HEK293 (cell line): ENCODE results near the gene SLC4A11.

ENCODE experiments used
- HOXC10 ChIP-seq: sonication (generic); formaldehyde crosslinking; IDR thresholded peaks from 2 replicates; pipeline ENCODE4 v1.8.1; 2023; ENCODE audit warnings: mild to moderate bottlenecking, missing genetic modification reagents
- IKZF3 ChIP-seq: fragments of 450-650 bp; IDR thresholded peaks from 2 replicates; pipeline ENCODE4 v1.5.0; 2018; ENCODE audit warnings: missing biosample characterization, mild to moderate bottlenecking, missing genetic modification characterization, moderate library complexity
- OVOL3 ChIP-seq: fragments of 450-650 bp; formaldehyde crosslinking; IDR thresholded peaks from 2 replicates; pipeline ENCODE4 v1.5.1; 2016; ENCODE audit warnings: missing biosample characterization, missing genetic modification characterization
- REPIN1 ChIP-seq: fragments of 450-650 bp; formaldehyde crosslinking; IDR thresholded peaks from 2 replicates; pipeline ENCODE4 v1.5.1; 2017; ENCODE audit warnings: missing biosample characterization, missing genetic modification characterization, low read depth
- SCRT1 ChIP-seq: fragments of 450-650 bp; formaldehyde crosslinking; IDR thresholded peaks from 2 replicates; pipeline ENCODE4 v1.5.1; 2016; ENCODE audit warnings: missing biosample characterization, missing genetic modification characterization, borderline replicate concordance
- SCRT2 ChIP-seq: fragments of 450-650 bp; formaldehyde crosslinking; IDR thresholded peaks from 2 replicates; pipeline ENCODE4 v1.5.1; 2016; ENCODE audit warnings: missing biosample characterization, missing genetic modification characterization
- SP2 ChIP-seq: fragments of 450-650 bp; formaldehyde crosslinking; IDR thresholded peaks from 2 replicates; pipeline ENCODE4 v1.5.1; 2016; ENCODE audit warnings: missing biosample characterization, missing genetic modification characterization
- TRIM28 ChIP-seq: IDR thresholded peaks from 2 replicates; pipeline ENCODE4 v1.6.1; 2011; ENCODE audit warnings: low read length, control low read depth, borderline replicate concordance
- ZFHX2 ChIP-seq: fragments of 450-650 bp; formaldehyde crosslinking; conservative IDR thresholded peaks from 2 replicates; pipeline ENCODE4 v1.5.1; 2016; ENCODE audit warnings: missing biosample characterization, missing genetic modification characterization
- ZFP3 ChIP-seq: fragments of 450-650 bp; formaldehyde crosslinking; IDR thresholded peaks from 2 replicates; pipeline ENCODE4 v1.5.1; 2016; ENCODE audit warnings: low read depth, missing biosample characterization, missing genetic modification characterization
- ZFP69B ChIP-seq: fragments of 450-650 bp; formaldehyde crosslinking; IDR thresholded peaks from 2 replicates; pipeline ENCODE4 v1.5.1; 2016; ENCODE audit warnings: missing biosample characterization, missing genetic modification characterization
- ZIC2 ChIP-seq: fragments of 450-650 bp; formaldehyde crosslinking; IDR thresholded peaks from 2 replicates; pipeline ENCODE4 v1.5.1; 2016; ENCODE audit warnings: missing biosample characterization, missing genetic modification characterization
- ZNF138 ChIP-seq: fragments of 450-650 bp; formaldehyde crosslinking; IDR thresholded peaks from 2 replicates; pipeline ENCODE4 v1.5.1; 2016; ENCODE audit warnings: missing biosample characterization, missing genetic modification characterization, borderline replicate concordance
- ZNF19 ChIP-seq: fragments of 450-650 bp; formaldehyde crosslinking; IDR thresholded peaks from 2 replicates; pipeline ENCODE4; 2016; ENCODE audit warnings: missing biosample characterization, missing genetic modification characterization, low read depth
- ZNF223 ChIP-seq: fragments of 450-650 bp; formaldehyde crosslinking; IDR thresholded peaks from 2 replicates; pipeline ENCODE4 v1.5.1; 2016; ENCODE audit warnings: missing biosample characterization, missing genetic modification characterization
- ZNF335 ChIP-seq: fragments of 450-650 bp; formaldehyde crosslinking; conservative IDR thresholded peaks from 2 replicates; pipeline ENCODE4 v1.5.1; 2016; ENCODE audit warnings: missing biosample characterization, missing genetic modification characterization
- ZNF341 ChIP-seq: fragments of 450-650 bp; formaldehyde crosslinking; IDR thresholded peaks from 2 replicates; pipeline ENCODE4; 2016; ENCODE audit warnings: low read depth, missing biosample characterization, missing genetic modification characterization
- ZNF366 ChIP-seq: fragments of 450-650 bp; formaldehyde crosslinking; conservative IDR thresholded peaks from 2 replicates; pipeline ENCODE4 v1.5.1; 2016; ENCODE audit warnings: missing biosample characterization, missing genetic modification characterization
- ZNF423 ChIP-seq: fragments of 450-650 bp; formaldehyde crosslinking; IDR thresholded peaks from 2 replicates; pipeline ENCODE4 v1.5.1; 2016; ENCODE audit warnings: missing biosample characterization, missing genetic modification characterization
- ZNF548 ChIP-seq: fragments of 450-650 bp; formaldehyde crosslinking; IDR thresholded peaks from 2 replicates; pipeline ENCODE4 v1.5.1; 2016; ENCODE audit warnings: missing biosample characterization, missing genetic modification characterization
- ZNF558 ChIP-seq: fragments of 450-650 bp; formaldehyde crosslinking; IDR thresholded peaks from 2 replicates; pipeline ENCODE4 v1.5.1; 2016; ENCODE audit warnings: missing biosample characterization, missing genetic modification characterization
- ZNF664 ChIP-seq: fragments of 450-650 bp; formaldehyde crosslinking; IDR thresholded peaks from 2 replicates; pipeline ENCODE4 v1.5.1; 2016; ENCODE audit warnings: missing biosample characterization, missing genetic modification characterization
- ZSCAN30 ChIP-seq: fragments of 450-650 bp; IDR thresholded peaks from 2 replicates; pipeline ENCODE4 v1.5.1; 2018; ENCODE audit warnings: missing biosample characterization, mild to moderate bottlenecking, missing genetic modification characterization, moderate library complexity
- TF ChIP-seq, protein P1 (sequence below): fragments of 450-650 bp; formaldehyde crosslinking; IDR thresholded peaks from 2 replicates; pipeline ENCODE4 v1.5.1; 2016; ENCODE audit warnings: missing biosample characterization, missing genetic modification characterization
- TF ChIP-seq, protein P2 (sequence below): fragments of 450-650 bp; formaldehyde crosslinking; conservative IDR thresholded peaks from 2 replicates; pipeline ENCODE4 v1.5.1; 2016; ENCODE audit warnings: low read depth, missing biosample characterization, missing genetic modification characterization
- TF ChIP-seq, protein P3 (sequence below): fragments of 450-650 bp; formaldehyde crosslinking; IDR thresholded peaks from 2 replicates; pipeline ENCODE4; 2016; ENCODE audit warnings: missing biosample characterization, missing genetic modification characterization
- TF ChIP-seq, protein P4 (sequence below): fragments of 450-650 bp; formaldehyde crosslinking; IDR thresholded peaks from 2 replicates; pipeline ENCODE4 v1.5.1; 2016; ENCODE audit warnings: missing biosample characterization, missing genetic modification characterization
- TF ChIP-seq, protein P5 (sequence below): fragments of 450-650 bp; formaldehyde crosslinking; optimal IDR thresholded peaks from 2 replicates; pipeline ENCODE3; 2016; ENCODE audit warnings: missing biosample characterization, mild to moderate bottlenecking, missing genetic modification characterization

SLC4A11 gene

DNA sequence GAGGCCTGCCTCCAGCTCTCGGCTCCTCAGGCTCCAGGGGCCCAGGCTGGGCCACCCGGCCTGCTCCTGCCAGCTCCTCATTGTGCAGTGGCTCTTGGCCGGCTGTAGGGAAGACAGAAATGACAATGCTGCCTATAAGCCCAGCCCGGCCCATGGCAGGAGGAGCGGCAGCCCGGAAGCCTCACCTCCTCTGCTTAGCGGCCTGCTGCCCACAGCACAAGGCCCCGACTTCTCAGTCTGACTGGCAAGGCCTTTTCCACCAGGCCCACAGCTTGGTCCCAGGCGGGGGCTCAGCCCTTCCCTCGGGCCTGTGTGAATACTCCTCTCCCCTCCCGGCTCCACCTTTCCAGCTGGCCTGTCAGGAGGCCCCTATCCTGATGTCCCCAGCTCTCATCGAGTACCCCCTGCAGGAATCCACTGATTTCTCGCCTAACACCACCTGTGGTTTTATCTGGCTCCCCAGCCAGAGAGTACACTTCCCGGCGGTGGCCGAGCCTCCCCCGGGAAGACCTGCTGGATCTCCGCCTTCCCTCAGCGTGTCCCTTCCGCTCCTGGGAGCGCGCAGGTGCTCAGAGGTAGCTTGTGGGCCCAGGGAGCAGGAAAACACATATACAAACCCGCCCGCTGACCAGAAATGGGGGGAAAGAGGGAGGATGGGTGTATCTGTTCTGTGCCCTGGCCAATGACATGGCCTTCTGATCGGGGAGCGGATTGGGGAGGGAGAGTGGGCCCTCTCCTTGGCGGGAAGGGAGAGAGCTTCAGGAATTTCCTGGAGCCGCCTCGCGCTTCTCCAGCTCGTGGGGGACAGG is 35.5 kb downstream of the SLC4A11 start (continued):
- TF ChIP-seq, protein P1, sequence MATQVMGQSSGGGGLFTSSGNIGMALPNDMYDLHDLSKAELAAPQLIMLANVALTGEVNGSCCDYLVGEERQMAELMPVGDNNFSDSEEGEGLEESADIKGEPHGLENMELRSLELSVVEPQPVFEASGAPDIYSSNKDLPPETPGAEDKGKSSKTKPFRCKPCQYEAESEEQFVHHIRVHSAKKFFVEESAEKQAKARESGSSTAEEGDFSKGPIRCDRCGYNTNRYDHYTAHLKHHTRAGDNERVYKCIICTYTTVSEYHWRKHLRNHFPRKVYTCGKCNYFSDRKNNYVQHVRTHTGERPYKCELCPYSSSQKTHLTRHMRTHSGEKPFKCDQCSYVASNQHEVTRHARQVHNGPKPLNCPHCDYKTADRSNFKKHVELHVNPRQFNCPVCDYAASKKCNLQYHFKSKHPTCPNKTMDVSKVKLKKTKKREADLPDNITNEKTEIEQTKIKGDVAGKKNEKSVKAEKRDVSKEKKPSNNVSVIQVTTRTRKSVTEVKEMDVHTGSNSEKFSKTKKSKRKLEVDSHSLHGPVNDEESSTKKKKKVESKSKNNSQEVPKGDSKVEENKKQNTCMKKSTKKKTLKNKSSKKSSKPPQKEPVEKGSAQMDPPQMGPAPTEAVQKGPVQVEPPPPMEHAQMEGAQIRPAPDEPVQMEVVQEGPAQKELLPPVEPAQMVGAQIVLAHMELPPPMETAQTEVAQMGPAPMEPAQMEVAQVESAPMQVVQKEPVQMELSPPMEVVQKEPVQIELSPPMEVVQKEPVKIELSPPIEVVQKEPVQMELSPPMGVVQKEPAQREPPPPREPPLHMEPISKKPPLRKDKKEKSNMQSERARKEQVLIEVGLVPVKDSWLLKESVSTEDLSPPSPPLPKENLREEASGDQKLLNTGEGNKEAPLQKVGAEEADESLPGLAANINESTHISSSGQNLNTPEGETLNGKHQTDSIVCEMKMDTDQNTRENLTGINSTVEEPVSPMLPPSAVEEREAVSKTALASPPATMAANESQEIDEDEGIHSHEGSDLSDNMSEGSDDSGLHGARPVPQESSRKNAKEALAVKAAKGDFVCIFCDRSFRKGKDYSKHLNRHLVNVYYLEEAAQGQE: 0 out of 2 replicates have a peak, but pooled peaks have one; percentile 3
- no peak for TF ChIP-seq ZNF548
- no peak; the same call in none of the 2 replicates for TF ChIP-seq IKZF3
- TF ChIP-seq, protein P2, sequence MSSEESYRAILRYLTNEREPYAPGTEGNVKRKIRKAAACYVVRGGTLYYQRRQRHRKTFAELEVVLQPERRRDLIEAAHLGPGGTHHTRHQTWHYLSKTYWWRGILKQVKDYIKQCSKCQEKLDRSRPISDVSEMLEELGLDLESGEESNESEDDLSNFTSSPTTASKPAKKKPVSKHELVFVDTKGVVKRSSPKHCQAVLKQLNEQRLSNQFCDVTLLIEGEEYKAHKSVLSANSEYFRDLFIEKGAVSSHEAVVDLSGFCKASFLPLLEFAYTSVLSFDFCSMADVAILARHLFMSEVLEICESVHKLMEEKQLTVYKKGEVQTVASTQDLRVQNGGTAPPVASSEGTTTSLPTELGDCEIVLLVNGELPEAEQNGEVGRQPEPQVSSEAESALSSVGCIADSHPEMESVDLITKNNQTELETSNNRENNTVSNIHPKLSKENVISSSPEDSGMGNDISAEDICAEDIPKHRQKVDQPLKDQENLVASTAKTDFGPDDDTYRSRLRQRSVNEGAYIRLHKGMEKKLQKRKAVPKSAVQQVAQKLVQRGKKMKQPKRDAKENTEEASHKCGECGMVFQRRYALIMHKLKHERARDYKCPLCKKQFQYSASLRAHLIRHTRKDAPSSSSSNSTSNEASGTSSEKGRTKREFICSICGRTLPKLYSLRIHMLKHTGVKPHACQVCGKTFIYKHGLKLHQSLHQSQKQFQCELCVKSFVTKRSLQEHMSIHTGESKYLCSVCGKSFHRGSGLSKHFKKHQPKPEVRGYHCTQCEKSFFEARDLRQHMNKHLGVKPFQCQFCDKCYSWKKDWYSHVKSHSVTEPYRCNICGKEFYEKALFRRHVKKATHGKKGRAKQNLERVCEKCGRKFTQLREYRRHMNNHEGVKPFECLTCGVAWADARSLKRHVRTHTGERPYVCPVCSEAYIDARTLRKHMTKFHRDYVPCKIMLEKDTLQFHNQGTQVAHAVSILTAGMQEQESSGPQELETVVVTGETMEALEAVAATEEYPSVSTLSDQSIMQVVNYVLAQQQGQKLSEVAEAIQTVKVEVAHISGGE: 0 out of 2 replicates have a peak, but pooled peaks have one; percentile 13
- peak; percentile 46 for TF ChIP-seq ZFHX2
- no peak for TF ChIP-seq OVOL3 (tag by site-specific recombination)
- no peak for TF ChIP-seq HOXC10 (CRISPR knock-in tag)
- TF ChIP-seq ZSCAN30 (tag by site-specific recombination): peak; percentile 30; the same call in 1 of the 2 replicates
- TF ChIP-seq ZNF558 (tag by site-specific recombination): no peak; the same call in 1 of the 2 replicates
- TF ChIP-seq, protein P3, sequence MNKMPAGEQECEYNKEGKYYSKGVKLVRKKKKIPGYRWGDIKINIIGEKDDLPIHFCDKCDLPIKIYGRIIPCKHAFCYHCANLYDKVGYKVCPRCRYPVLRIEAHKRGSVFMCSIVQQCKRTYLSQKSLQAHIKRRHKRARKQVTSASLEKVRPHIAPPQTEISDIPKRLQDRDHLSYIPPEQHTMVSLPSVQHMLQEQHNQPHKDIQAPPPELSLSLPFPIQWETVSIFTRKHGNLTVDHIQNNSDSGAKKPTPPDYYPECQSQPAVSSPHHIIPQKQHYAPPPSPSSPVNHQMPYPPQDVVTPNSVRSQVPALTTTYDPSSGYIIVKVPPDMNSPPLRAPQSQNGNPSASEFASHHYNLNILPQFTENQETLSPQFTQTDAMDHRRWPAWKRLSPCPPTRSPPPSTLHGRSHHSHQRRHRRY (tag by site-specific recombination): 0 out of 2 replicates have a peak, but pooled peaks have one; percentile 21
- peak; percentile 96 for TF ChIP-seq ZNF335 (tag by site-specific recombination)
- TF ChIP-seq ZNF138: no peak
- no peak for TF ChIP-seq TRIM28
- peak; percentile 99 for TF ChIP-seq ZIC2 (tag by site-specific recombination)
- peak; percentile 43; the same call in 1 of the 2 replicates for TF ChIP-seq ZNF366
- 0 out of 2 replicates have a peak, but pooled peaks have one; percentile 6 for TF ChIP-seq ZFP3
- TF ChIP-seq ZNF223 (tag by site-specific recombination): no peak
- TF ChIP-seq, protein P4, sequence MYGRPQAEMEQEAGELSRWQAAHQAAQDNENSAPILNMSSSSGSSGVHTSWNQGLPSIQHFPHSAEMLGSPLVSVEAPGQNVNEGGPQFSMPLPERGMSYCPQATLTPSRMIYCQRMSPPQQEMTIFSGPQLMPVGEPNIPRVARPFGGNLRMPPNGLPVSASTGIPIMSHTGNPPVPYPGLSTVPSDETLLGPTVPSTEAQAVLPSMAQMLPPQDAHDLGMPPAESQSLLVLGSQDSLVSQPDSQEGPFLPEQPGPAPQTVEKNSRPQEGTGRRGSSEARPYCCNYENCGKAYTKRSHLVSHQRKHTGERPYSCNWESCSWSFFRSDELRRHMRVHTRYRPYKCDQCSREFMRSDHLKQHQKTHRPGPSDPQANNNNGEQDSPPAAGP (tag by site-specific recombination): no peak
- no peak for TF ChIP-seq ZNF19 (tag by site-specific recombination)
- no peak for TF ChIP-seq SCRT1 (tag by site-specific recombination)
- peak; percentile 74 for TF ChIP-seq ZNF341 (tag by site-specific recombination)
- TF ChIP-seq ZNF423 (tag by site-specific recombination): no peak
- no peak; the same call in 1 of the 2 replicates for TF ChIP-seq REPIN1 (tag by site-specific recombination)
- no peak for TF ChIP-seq ZNF664 (tag by site-specific recombination)
- TF ChIP-seq, protein P5, sequence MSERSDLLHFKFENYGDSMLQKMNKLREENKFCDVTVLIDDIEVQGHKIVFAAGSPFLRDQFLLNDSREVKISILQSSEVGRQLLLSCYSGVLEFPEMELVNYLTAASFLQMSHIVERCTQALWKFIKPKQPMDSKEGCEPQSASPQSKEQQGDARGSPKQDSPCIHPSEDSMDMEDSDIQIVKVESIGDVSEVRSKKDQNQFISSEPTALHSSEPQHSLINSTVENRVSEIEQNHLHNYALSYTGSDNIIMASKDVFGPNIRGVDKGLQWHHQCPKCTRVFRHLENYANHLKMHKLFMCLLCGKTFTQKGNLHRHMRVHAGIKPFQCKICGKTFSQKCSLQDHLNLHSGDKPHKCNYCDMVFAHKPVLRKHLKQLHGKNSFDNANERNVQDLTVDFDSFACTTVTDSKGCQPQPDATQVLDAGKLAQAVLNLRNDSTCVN: no peak
- peak; percentile 85 for TF ChIP-seq ZFP69B (tag by site-specific recombination)
- TF ChIP-seq SCRT2 (tag by site-specific recombination): peak; percentile 55; the same call in 1 of the 2 replicates
- TF ChIP-seq SP2 (tag by site-specific recombination): peak; percentile 55
